Activated CD8-positive, alpha-beta T cell treated with anti-CD3 and anti-CD28 coated beads for 36 hours (primary cell): ENCODE data around the gene GPBP1. TPM values are rescaled to one million over a fixed set of nuclear protein-coding genes. Genes with fewer than 3 reads are reported as not detected.
"Not testable (repeated sequence)": the region's sequence is repeated elsewhere in the genome, so short reads cannot be mapped to it uniquely, and the experiment has no call there.

Experiments used
- ATAC-seq: fragments of 200-7000 bp; cut with Tn5 transposase; one replicate; pipeline ENCODE4 v1.10.0; 2021; ENCODE audit warnings: mild to moderate bottlenecking, moderate library complexity
- CTCF ChIA-PET: fragments of 350-600 bp; sonication (Branson Sonifier 250); formaldehyde crosslinking; loops from one replicate; lab custom pipeline; 2021; ENCODE audit warnings: antibody characterized with exemption; lab: Charles Lee
- POLR2A ChIA-PET: fragments of 350-600 bp; sonication (Branson Sonifier 250); formaldehyde crosslinking; loops from one replicate; lab custom pipeline; 2021; ENCODE audit warnings: antibody characterized with exemption; lab: Charles Lee
- DNase-seq: peaks from one replicate; pipeline ENCODE4 v3.0.0-alpha.2; 2020
- H3K27ac Mint-ChIP-seq: one replicate; pipeline ENCODE4 v1.8.0; 2021; ENCODE audit warnings: mild to moderate bottlenecking, mixed read lengths
- H3K27me3 Mint-ChIP-seq: one replicate; pipeline ENCODE4 v1.8.0; 2021; ENCODE audit warnings: mixed read lengths
- H3K36me3 Mint-ChIP-seq: one replicate; pipeline ENCODE4 v1.8.0; 2021; ENCODE audit warnings: low read depth, mixed read lengths
- H3K4me1 Mint-ChIP-seq: one replicate; pipeline ENCODE4 v1.8.0; 2021; ENCODE audit warnings: low read depth, mixed read lengths
- H3K4me3 Mint-ChIP-seq: one replicate; pipeline ENCODE4 v1.8.0; 2021; ENCODE audit warnings: mild to moderate bottlenecking, moderate library complexity, mixed read lengths
- H3K9me3 Mint-ChIP-seq: one replicate; pipeline ENCODE4 v1.8.0; 2021; ENCODE audit warnings: mixed read lengths
- intact Hi-C: fragments of 100-400 bp; cut with micrococcal nuclease; formaldehyde crosslinking; loops from one replicate; pipeline ENCODE4 v1.10.0; 2022
- total RNA-seq, 2 experiments: library from RNA; stranded (reverse); gene quantifications; one replicate each; pipeline ENCODE4 v1.2.3, GENCODE V29; 2021
- TF ChIP-seq, protein P1 (sequence below): fragments of 200-600 bp; IDR thresholded peaks from one replicate; pipeline ENCODE4 v1.8.0; 2022; ENCODE audit warnings: antibody characterized with exemption, mild to moderate bottlenecking

Gene GPBP1
- total RNA-seq, 2 experiments from 2014 or later, result 87.9 to 88.5 TPM

DNA sequence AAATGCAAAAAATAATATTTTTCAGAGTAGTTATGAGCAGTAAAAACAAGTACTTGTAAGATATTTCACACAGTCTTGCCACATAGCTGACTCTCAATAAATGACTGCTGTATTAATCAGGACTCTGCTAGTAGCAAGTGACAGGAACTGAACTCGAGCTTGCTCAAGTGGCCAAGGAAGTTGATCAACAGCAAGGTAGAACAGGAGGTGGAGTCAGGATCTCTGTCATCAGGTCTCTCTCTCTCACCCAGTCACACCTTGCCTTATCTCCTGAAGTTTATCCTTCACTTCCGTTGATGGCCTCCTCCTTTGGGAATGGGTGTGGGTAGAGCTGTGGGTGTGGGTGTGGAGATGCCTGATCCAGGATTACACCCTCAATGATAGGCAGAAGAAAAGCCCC lies 107.0 kb downstream of the GPBP1 start:
- ChIA-PET CTCF (no interaction called here), POLR2A (no interaction called here)
- no peak overlapping the region for H3K27ac Mint-ChIP-seq
- peaks cover 4% of the 10 kb centered on the region for H3K36me3 Mint-ChIP-seq
- peaks cover 2% of the 10 kb centered on the region for H3K9me3 Mint-ChIP-seq
- TF ChIP-seq, protein P1, sequence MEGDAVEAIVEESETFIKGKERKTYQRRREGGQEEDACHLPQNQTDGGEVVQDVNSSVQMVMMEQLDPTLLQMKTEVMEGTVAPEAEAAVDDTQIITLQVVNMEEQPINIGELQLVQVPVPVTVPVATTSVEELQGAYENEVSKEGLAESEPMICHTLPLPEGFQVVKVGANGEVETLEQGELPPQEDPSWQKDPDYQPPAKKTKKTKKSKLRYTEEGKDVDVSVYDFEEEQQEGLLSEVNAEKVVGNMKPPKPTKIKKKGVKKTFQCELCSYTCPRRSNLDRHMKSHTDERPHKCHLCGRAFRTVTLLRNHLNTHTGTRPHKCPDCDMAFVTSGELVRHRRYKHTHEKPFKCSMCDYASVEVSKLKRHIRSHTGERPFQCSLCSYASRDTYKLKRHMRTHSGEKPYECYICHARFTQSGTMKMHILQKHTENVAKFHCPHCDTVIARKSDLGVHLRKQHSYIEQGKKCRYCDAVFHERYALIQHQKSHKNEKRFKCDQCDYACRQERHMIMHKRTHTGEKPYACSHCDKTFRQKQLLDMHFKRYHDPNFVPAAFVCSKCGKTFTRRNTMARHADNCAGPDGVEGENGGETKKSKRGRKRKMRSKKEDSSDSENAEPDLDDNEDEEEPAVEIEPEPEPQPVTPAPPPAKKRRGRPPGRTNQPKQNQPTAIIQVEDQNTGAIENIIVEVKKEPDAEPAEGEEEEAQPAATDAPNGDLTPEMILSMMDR, result no peak
- intact Hi-C loops, result no loop called here
- H3K4me3 Mint-ChIP-seq, result no peak overlapping the region
- peaks cover 3% of the 10 kb centered on the region for H3K27me3 Mint-ChIP-seq
- ATAC-seq (no peak), DNase-seq (no peak)
- peaks cover 3% of the 10 kb centered on the region for H3K4me1 Mint-ChIP-seq

DNA sequence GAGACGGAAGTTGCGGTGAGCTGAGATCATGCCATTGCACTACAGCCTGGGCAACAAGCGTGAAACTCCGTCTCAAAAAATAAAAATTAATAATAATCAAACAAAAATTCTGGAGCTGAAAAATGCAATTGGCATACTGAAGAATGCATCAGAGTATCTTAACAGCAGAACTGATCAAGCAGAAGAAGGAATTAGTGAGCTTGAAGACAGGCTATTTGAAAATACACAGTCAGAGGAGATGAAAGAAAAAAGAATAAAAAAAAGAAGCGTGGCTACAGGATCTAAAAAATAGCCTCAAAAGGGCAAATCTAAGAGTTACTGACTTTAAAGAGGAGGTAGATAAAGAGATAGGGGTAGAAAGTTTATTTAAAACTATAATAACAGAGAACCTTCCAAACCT lies 111.2 kb downstream of the GPBP1 start:
- H3K27me3 Mint-ChIP-seq, ATAC-seq, intact Hi-C loops, H3K9me3 Mint-ChIP-seq, H3K4me1 Mint-ChIP-seq, DNase-seq, H3K4me3 Mint-ChIP-seq, POLR2A ChIA-PET, H3K36me3 Mint-ChIP-seq, H3K27ac Mint-ChIP-seq: not testable (repeated sequence)
- CTCF ChIA-PET, result interaction anchor here (1.1 kb wide), 1 partner anchor 13 kb away, joined by 3 read pairs; no protein-coding TSS in a partner anchor

DNA sequence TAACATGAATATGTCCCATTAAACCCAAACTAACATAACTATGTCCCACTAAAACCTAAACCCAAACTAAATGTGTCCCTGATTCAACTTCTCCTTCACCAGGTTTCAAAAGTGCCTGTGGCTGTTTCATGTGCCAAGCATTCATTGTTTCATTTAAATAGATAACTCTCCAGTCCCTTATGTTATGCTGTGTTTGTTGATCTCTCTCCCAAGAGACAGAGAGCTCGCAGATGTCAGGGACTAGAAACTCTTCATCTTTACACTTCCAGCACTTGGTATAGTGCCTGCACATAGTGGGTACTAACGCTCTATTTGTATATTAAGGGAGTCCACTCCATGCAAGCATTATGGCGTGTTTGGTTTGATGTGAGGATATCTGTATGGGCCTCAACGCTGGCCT lies 118.0 kb downstream of the GPBP1 start:
- ATAC-seq, result no peak
- Mint-ChIP-seq H3K36me3 (no peaks in the 10 kb centered on the region), H3K4me1 (no peaks in the 10 kb centered on the region), H3K27ac (no peak overlapping the region), H3K9me3 (no peaks in the 10 kb centered on the region), H3K4me3 (no peak overlapping the region), H3K27me3 (no peaks in the 10 kb centered on the region)
- no peak for DNase-seq
- TF ChIP-seq, protein P1, result no peak
- ChIA-PET CTCF (no interaction called here), POLR2A (no interaction called here)
- intact Hi-C loops, result loop anchor here (10.0 kb wide), 1 partner anchor 113 kb away; no protein-coding TSS in a partner anchor

DNA sequence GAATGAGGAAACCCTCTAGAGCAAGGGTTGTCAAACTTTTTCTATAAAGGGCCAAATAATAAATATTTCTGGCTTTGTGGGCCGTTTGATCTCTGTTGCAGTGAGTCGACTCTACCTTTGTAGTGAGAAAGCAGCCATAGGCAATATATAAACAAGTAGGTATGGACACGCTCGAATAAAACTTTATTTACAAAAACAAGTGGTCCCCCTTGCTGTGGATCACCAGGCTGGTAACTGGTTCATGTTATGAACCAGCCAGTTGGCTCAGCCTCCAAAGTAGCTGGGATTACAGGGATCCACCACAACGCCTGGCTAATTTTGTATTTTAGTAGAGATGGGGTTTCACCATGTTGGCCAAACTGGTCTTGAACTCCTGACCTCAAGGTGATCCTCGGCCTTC lies 118.5 kb downstream of the GPBP1 start:
- intact Hi-C loops, result loop anchor here (10.0 kb wide), 1 partner anchor 112 kb away; no protein-coding TSS in a partner anchor
- ChIA-PET CTCF (no interaction called here), POLR2A (no interaction called here)
- ATAC-seq (no peak), DNase-seq (no peak)
- Mint-ChIP-seq H3K27me3 (no peaks in the 10 kb centered on the region), H3K9me3 (no peaks in the 10 kb centered on the region), H3K36me3 (no peaks in the 10 kb centered on the region), H3K4me3 (no peak overlapping the region), H3K4me1 (no peaks in the 10 kb centered on the region), H3K27ac (no peak overlapping the region)
- TF ChIP-seq, protein P1, result no peak

DNA sequence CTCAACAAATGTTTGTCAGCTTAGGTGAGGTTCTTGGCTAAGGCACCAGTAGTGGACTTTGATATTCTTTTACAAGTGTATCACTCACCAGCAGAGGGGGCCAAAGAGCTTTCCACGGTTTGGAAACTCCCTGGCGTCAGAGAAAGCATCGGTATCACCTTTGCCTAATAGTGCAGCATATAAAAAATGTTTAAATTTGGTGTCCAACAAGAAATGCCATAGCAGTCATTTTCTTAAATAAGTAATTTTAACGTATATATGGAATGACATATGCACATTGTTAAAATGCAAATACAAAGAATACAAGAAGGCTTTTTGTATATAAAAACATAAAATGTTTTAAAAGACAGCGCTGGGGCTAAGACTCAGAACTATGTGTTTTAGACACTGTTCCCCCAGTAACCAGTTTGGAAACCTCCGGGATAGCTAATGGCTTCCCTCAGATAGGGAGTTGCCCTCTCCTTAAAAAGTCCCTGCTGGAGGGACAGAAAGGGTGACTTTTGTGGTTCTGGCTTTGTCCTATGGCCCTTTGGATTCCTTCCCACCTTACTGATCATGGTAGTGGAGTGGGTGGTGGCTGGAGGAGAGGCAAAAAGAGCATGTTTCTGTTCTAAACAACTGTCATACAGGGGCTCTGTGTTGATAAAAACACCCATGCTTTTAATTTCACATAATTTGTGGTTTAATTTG lies 124.6 kb downstream of the GPBP1 start:
- intact Hi-C loops, result loop anchor here (2.0 to 10.0 kb wide), 2 partner anchors 106 to 1160 kb away; no protein-coding TSS in a partner anchor
- Mint-ChIP-seq H3K27ac (peak overlapping the region; percentile 9), H3K27me3 (no peaks in the 10 kb centered on the region), H3K4me3 (peak overlapping the region; percentile 20), H3K9me3 (no peaks in the 10 kb centered on the region), H3K4me1 (peaks cover 36% of the 10 kb centered on the region), H3K36me3 (no peaks in the 10 kb centered on the region)
- TF ChIP-seq, protein P1, result peak; percentile 64
- ChIA-PET POLR2A (no interaction called here), CTCF (interaction anchor here (0.6 to 4.1 kb wide), 47 partner anchors 9 to 1162 kb away, joined by 3 to 51 read pairs (median 4); partner anchors contain the start of gene PLK2)
- ATAC-seq (peak; percentile 61), DNase-seq (peak; percentile 91)
